ENCODE measurements around the gene HRC. TPM values are rescaled to one million over a fixed set of nuclear protein-coding genes. Genes with fewer than 3 reads are reported as not detected.

HRC gene
- total and polyA plus RNA-seq, 3 experiments from 2014 or later, result not detected

- peaks cover 0 to 7% (median 0%) of the 10 kb centered on the region in 3 donors for H3K36me3 Mint-ChIP-seq
- no peaks in the 10 kb centered on the region for H3K9me3 Mint-ChIP-seq
- POLR2A ChIA-PET, result interaction anchor here (0.5 to 2.4 kb wide), 5 partner anchors 8 to 26 kb away, joined by 3 to 15 read pairs (median 3); no protein-coding TSS in a partner anchor
- H3K27me3 Mint-ChIP-seq, result no peaks in the 10 kb centered on the region
- peak within 1 kb of the TSS; percentile 82 to 91 (median 87) for H3K4me3 Mint-ChIP-seq
- Histone ChIP-seq H3K4me3 (ENCODE audit: low read length) (peak within 1 kb of the TSS; percentile 62), H3K4me1 (ENCODE audit: insufficient read depth, low read length) (peaks cover 18% of the 10 kb centered on the region), H3K9me3 (ENCODE audit: low read length) (no peaks in the 10 kb centered on the region), H3K36me3 (ENCODE audit: insufficient read depth, low read length) (no peaks in the 10 kb centered on the region), H3K27ac (ENCODE audit: low read depth, low read length) (peak within 1 kb of the TSS; percentile 47), H3K27me3 (ENCODE audit: insufficient read depth, low read length, poor library complexity, severe bottlenecking) (no peaks in the 10 kb centered on the region)
- peak; percentile 72 to 83 (median 82) for DNase-seq
- H3K4me1 Mint-ChIP-seq, result peaks cover 34 to 47% (median 41%) of the 10 kb centered on the region in 3 donors
- CTCF ChIA-PET, result interaction anchor here (0.9 to 3.5 kb wide), 16 partner anchors 8 to 142 kb away, joined by 3 to 19 read pairs (median 6); partner anchors contain the start of genes GYS1 and RUVBL2
- peak within 1 kb of the TSS; percentile 60 to 93 (median 86) for H3K27ac Mint-ChIP-seq
Measured at GRCh38 chr19:49113762-49114629, 41.2 kb downstream of the HRC start, which contains the start of gene LIN7B. LIN7B (plus strand) TSS chr19:49114370; CDS start chr19:49114405, 35 bp downstream.

GRCh38 chr19:49111218-49111998 lies 43.8 kb downstream of the HRC start:
- Mint-ChIP-seq H3K4me3 (peak overlapping the region in 2 of 7 donors; percentile 46 to 55), H3K27ac (peak overlapping the region in 1 of 8 donors; percentile 53), H3K36me3 (peaks cover 5 to 31% (median 6%) of the 10 kb centered on the region in 3 donors), H3K9me3 (no peaks in the 10 kb centered on the region), H3K4me1 (peaks cover 19 to 23% (median 20%) of the 10 kb centered on the region in 3 donors), H3K27me3 (no peaks in the 10 kb centered on the region)
- DNase-seq, result no peak
- no peak overlapping the region for H3K27ac ChIP-seq (ENCODE audit: low read depth, low read length)
- H3K9me3 ChIP-seq (ENCODE audit: low read length), result no peaks in the 10 kb centered on the region
- no peak overlapping the region for H3K4me3 ChIP-seq (ENCODE audit: low read length)
- POLR2A ChIA-PET, result no interaction called here
- peaks cover 10% of the 10 kb centered on the region for H3K4me1 ChIP-seq (ENCODE audit: insufficient read depth, low read length)
- CTCF ChIA-PET, result no interaction called here
- H3K36me3 ChIP-seq (ENCODE audit: insufficient read depth, low read length), result peaks cover 5% of the 10 kb centered on the region
- no peaks in the 10 kb centered on the region for H3K27me3 ChIP-seq (ENCODE audit: insufficient read depth, low read length, poor library complexity, severe bottlenecking)

- ChIA-PET POLR2A (no interaction called here), CTCF (no interaction called here)
- H3K36me3 ChIP-seq (ENCODE audit: insufficient read depth, low read length), result peaks cover 11% of the 10 kb centered on the region
- no peaks in the 10 kb centered on the region for H3K9me3 ChIP-seq (ENCODE audit: low read length)
- H3K4me3 Mint-ChIP-seq, result peak overlapping the region in 1 of 7 donors; percentile 49
- peak overlapping the region in 3 of 8 donors; percentile 82 to 86 (median 82) for H3K27ac Mint-ChIP-seq
- H3K4me3 ChIP-seq (ENCODE audit: low read length), result no peak overlapping the region
- no peak overlapping the region for H3K27ac ChIP-seq (ENCODE audit: low read depth, low read length)
- peaks cover 16 to 19% (median 16%) of the 10 kb centered on the region in 3 donors for H3K4me1 Mint-ChIP-seq
- H3K4me1 ChIP-seq (ENCODE audit: insufficient read depth, low read length), result peaks cover 10% of the 10 kb centered on the region
- H3K9me3 Mint-ChIP-seq, result no peaks in the 10 kb centered on the region
- no peaks in the 10 kb centered on the region for H3K27me3 Mint-ChIP-seq
- H3K36me3 Mint-ChIP-seq, result peaks cover 5 to 36% (median 9%) of the 10 kb centered on the region in 3 donors
- H3K27me3 ChIP-seq (ENCODE audit: insufficient read depth, low read length, poor library complexity, severe bottlenecking), result no peaks in the 10 kb centered on the region
- no peak for DNase-seq
Measured at GRCh38 chr19:49110567-49110966, 44.6 kb downstream of the HRC start.

GRCh38 chr19:49109569-49110233 lies 45.5 kb downstream of the HRC start:
- Mint-ChIP-seq H3K4me3 (peak overlapping the region in 1 of 7 donors; percentile 49), H3K36me3 (peaks cover 5 to 45% (median 12%) of the 10 kb centered on the region in 3 donors), H3K27me3 (no peaks in the 10 kb centered on the region), H3K27ac (peak overlapping the region in 1 of 8 donors; percentile 14), H3K9me3 (no peaks in the 10 kb centered on the region), H3K4me1 (peaks cover 11 to 14% (median 12%) of the 10 kb centered on the region in 3 donors)
- no peak overlapping the region for H3K4me3 ChIP-seq (ENCODE audit: low read length)
- H3K27ac ChIP-seq (ENCODE audit: low read depth, low read length), result no peak overlapping the region
- no peaks in the 10 kb centered on the region for H3K27me3 ChIP-seq (ENCODE audit: insufficient read depth, low read length, poor library complexity, severe bottlenecking)
- ChIA-PET POLR2A (no interaction called here), CTCF (interaction anchor here (1.1 kb wide), 1 partner anchor 12 kb away, joined by 5 read pairs; no protein-coding TSS in a partner anchor)
- H3K4me1 ChIP-seq (ENCODE audit: insufficient read depth, low read length), result peaks cover 6% of the 10 kb centered on the region
- no peaks in the 10 kb centered on the region for H3K9me3 ChIP-seq (ENCODE audit: low read length)
- H3K36me3 ChIP-seq (ENCODE audit: insufficient read depth, low read length), result peaks cover 14% of the 10 kb centered on the region
- DNase-seq, result no peak

- Mint-ChIP-seq H3K36me3 (peaks cover 5 to 50% (median 12%) of the 10 kb centered on the region in 3 donors), H3K9me3 (no peaks in the 10 kb centered on the region), H3K27me3 (no peaks in the 10 kb centered on the region), H3K4me3 (peak overlapping the region in 1 of 7 donors; percentile 23), H3K4me1 (peaks cover 10 to 14% (median 11%) of the 10 kb centered on the region in 3 donors), H3K27ac (peak overlapping the region in 4 of 8 donors; percentile 7 to 73 (median 34))
- DNase-seq, result no peak
- ChIA-PET POLR2A (no interaction called here), CTCF (interaction anchor here (1.1 kb wide), 1 partner anchor 11 kb away, joined by 5 read pairs; no protein-coding TSS in a partner anchor)
- H3K27ac ChIP-seq (ENCODE audit: low read depth, low read length), result no peak overlapping the region
- H3K4me3 ChIP-seq (ENCODE audit: low read length), result no peak overlapping the region
- no peaks in the 10 kb centered on the region for H3K9me3 ChIP-seq (ENCODE audit: low read length)
- H3K27me3 ChIP-seq (ENCODE audit: insufficient read depth, low read length, poor library complexity, severe bottlenecking), result no peaks in the 10 kb centered on the region
- H3K36me3 ChIP-seq (ENCODE audit: insufficient read depth, low read length), result peaks cover 14% of the 10 kb centered on the region
- H3K4me1 ChIP-seq (ENCODE audit: insufficient read depth, low read length), result peaks cover 6% of the 10 kb centered on the region
Measured at GRCh38 chr19:49109051-49109450, 46.1 kb downstream of the HRC start.

GRCh38 chr19:49107625-49108459 lies 47.4 kb downstream of the HRC start:
- POLR2A ChIA-PET, result no interaction called here
- peaks cover 5 to 54% (median 12%) of the 10 kb centered on the region in 3 donors for H3K36me3 Mint-ChIP-seq
- no peaks in the 10 kb centered on the region for H3K27me3 ChIP-seq (ENCODE audit: insufficient read depth, low read length, poor library complexity, severe bottlenecking)
- no peak overlapping the region for H3K27ac Mint-ChIP-seq
- peaks cover 0 to 3% (median 3%) of the 10 kb centered on the region in 3 donors for H3K4me1 Mint-ChIP-seq
- no peak overlapping the region for H3K27ac ChIP-seq (ENCODE audit: low read depth, low read length)
- H3K4me3 ChIP-seq (ENCODE audit: low read length), result no peak overlapping the region
- H3K9me3 ChIP-seq (ENCODE audit: low read length), result no peaks in the 10 kb centered on the region
- H3K27me3 Mint-ChIP-seq, result no peaks in the 10 kb centered on the region
- no peak overlapping the region for H3K4me3 Mint-ChIP-seq
- DNase-seq, result no peak
- H3K9me3 Mint-ChIP-seq, result no peaks in the 10 kb centered on the region
- no peaks in the 10 kb centered on the region for H3K4me1 ChIP-seq (ENCODE audit: insufficient read depth, low read length)
- peaks cover 17% of the 10 kb centered on the region for H3K36me3 ChIP-seq (ENCODE audit: insufficient read depth, low read length)
- CTCF ChIA-PET, result interaction anchor here (1.0 kb wide), 1 partner anchor 10 kb away, joined by 3 read pairs; no protein-coding TSS in a partner anchor
